Naive thymus-derived CD4-positive, alpha-beta T cell (primary cell): ENCODE measurements around the gene KIAA1671. TPM values are rescaled to one million over a fixed set of nuclear protein-coding genes. Genes with fewer than 3 reads are reported as not detected.

Experiments used
- ATAC-seq: fragments of 150-1000 bp; cut with Tn5 transposase; 2 replicates; pipeline ENCODE4 v1.10.0; 2021; ENCODE audit warnings: mild to moderate bottlenecking, moderate library complexity
- CTCF ChIA-PET: fragments of 350-600 bp; sonication (Branson Sonifier 250); formaldehyde crosslinking; loops from one replicate; lab custom pipeline; 2021; ENCODE audit warnings: antibody characterized with exemption; lab: Charles Lee
- POLR2A ChIA-PET: fragments of 350-600 bp; sonication (Branson Sonifier 250); formaldehyde crosslinking; loops from one replicate; lab custom pipeline; 2021; ENCODE audit warnings: antibody characterized with exemption, inconsistent platforms; lab: Charles Lee
- DNase-seq, 9 donors: peaks; one replicate each; pipeline versions ENCODE4 v3.0.0 to v3.0.0-alpha.2; 2020 to 2022; ENCODE audit warnings: mixed read lengths in 1 of 9
- H3K27ac ChIP-seq: one replicate; pipeline ENCODE4 v1.7.0; 2013; ENCODE audit warnings: mild to moderate bottlenecking, low read depth, low read length, moderate library complexity
- H3K27me3 ChIP-seq, 2 donors: one replicate each; pipeline ENCODE4 v1.7.0; 2013; ENCODE audit warnings: low read length in 2 of 2, mild to moderate bottlenecking in 2 of 2, moderate library complexity in 2 of 2; ENCODE audit not compliant: control insufficient read depth in 2 of 2, insufficient read depth in 2 of 2
- H3K36me3 ChIP-seq, 3 experiments: 1 replicate in 2 of 3; 2 replicates in 1 of 3; pipeline ENCODE4 v1.7.0; 2013; ENCODE audit warnings: low read length in 3 of 3, mild to moderate bottlenecking in 3 of 3, moderate library complexity in 1 of 3; ENCODE audit not compliant: insufficient read depth in 3 of 3, control insufficient read depth in 2 of 3
- H3K4me1 ChIP-seq, 2 donors: one replicate each; pipeline ENCODE4 v1.7.0; 2013; ENCODE audit warnings: low read length in 2 of 2, mild to moderate bottlenecking in 2 of 2, moderate library complexity in 1 of 2; ENCODE audit not compliant: control insufficient read depth in 2 of 2, insufficient read depth in 2 of 2
- H3K4me3 ChIP-seq: 2 replicates; pipeline ENCODE4 v1.7.0; 2013; ENCODE audit warnings: mild to moderate bottlenecking, low read length
- H3K9me3 ChIP-seq, 3 experiments: 1 replicate in 2 of 3; 2 replicates in 1 of 3; pipeline ENCODE4 v1.7.0; 2013; ENCODE audit warnings: low read length in 3 of 3; ENCODE audit not compliant: control insufficient read depth in 2 of 3
- H3K27ac Mint-ChIP-seq, 9 donors: one replicate each; pipeline ENCODE4 v1.8.0; 2020 to 2022; ENCODE audit warnings: mixed read lengths in 9 of 9, mild to moderate bottlenecking in 8 of 9, moderate library complexity in 5 of 9, inconsistent platforms in 2 of 9
- H3K27me3 Mint-ChIP-seq, 5 donors: one replicate each; pipeline ENCODE4 v1.8.0; 2021 to 2022; ENCODE audit warnings: mixed read lengths in 5 of 5, mild to moderate bottlenecking in 1 of 5
- H3K36me3 Mint-ChIP-seq, 5 donors: one replicate each; pipeline ENCODE4 v1.8.0; 2020 to 2022; ENCODE audit warnings: mixed read lengths in 5 of 5, mild to moderate bottlenecking in 3 of 5, inconsistent platforms in 1 of 5
- H3K4me1 Mint-ChIP-seq, 7 donors: one replicate each; pipeline ENCODE4 v1.8.0; 2020 to 2022; ENCODE audit warnings: mixed read lengths in 7 of 7, mild to moderate bottlenecking in 3 of 7, inconsistent platforms in 1 of 7
- H3K4me3 Mint-ChIP-seq, 10 donors: one replicate each; pipeline ENCODE4 v1.8.0; 2020 to 2022; ENCODE audit warnings: mild to moderate bottlenecking in 10 of 10, mixed read lengths in 10 of 10, moderate library complexity in 6 of 10, inconsistent platforms in 2 of 10
- H3K9me3 Mint-ChIP-seq, 11 donors: one replicate each; pipeline ENCODE4 v1.8.0; 2020 to 2022; ENCODE audit warnings: mixed read lengths in 11 of 11, mild to moderate bottlenecking in 4 of 11, inconsistent platforms in 1 of 11, moderate library complexity in 1 of 11
- intact Hi-C, 2 donors: fragments of 100-400 bp; cut with micrococcal nuclease; formaldehyde crosslinking; loops; one replicate each; pipeline ENCODE4 v1.15.1; 2023
- polyA plus RNA-seq, 2 donors: library from polyadenylated mRNA; unstranded; fragments of 300-500 nt; fragmentation: Illumina TruSeq; gene quantifications; one replicate each; pipeline ENCODE4 v1.2.3, GENCODE V29; 2021
- total RNA-seq, 6 experiments: library from RNA in 5 of 6; stranded (reverse) in 5 of 6; gene quantifications; 1 replicate in 5 of 6; 2 replicates in 1 of 6; pipeline ENCODE4 v1.2.3 and lab custom pipeline; 2021 to 2026

The KIAA1671 gene
- total and polyA plus RNA-seq, 7 experiments from 2014 or later = 0.47 to 19.0 (median 4.2) TPM

DNA sequence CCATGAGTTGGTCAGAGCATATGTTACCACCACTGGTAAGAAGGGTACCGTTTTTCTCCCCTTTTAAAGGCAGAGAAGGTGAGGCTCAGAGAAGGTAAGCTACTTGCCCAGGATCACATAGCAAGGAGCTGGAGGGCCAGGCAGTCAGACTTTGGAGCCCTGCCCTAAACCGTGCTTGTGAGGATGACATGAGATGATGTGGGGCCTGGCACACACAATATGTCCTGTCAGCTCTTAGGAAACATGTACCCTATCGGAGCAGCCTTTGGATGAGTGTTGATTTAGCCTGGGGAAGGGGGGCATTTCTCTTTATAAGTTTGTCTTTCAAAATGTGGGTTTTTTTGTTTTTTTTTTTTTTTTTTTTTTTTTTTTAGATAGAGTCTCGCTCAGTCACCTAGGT, 146.7 kb downstream of the KIAA1671 start:
- intact Hi-C loops = no loop called here
- no peaks in the 10 kb centered on the region for H3K9me3 ChIP-seq
- DNase-seq = no peak
- Mint-ChIP-seq H3K4me3 (no peak overlapping the region), H3K9me3 (no peaks in the 10 kb centered on the region), H3K4me1 (peaks cover 0 to 4% (median 0%) of the 10 kb centered on the region in 7 donors), H3K27ac (no peak overlapping the region), H3K36me3 (peaks cover 0 to 4% (median 0%) of the 10 kb centered on the region in 5 donors), H3K27me3 (no peaks in the 10 kb centered on the region)
- POLR2A ChIA-PET = interaction anchor here (1.2 kb wide), 1 partner anchor 29 kb away, joined by 3 read pairs; no protein-coding TSS in a partner anchor
- no peak overlapping the region for H3K27ac ChIP-seq
- no peaks in the 10 kb centered on the region for H3K4me1 ChIP-seq
- ATAC-seq = no peak
- no peaks in the 10 kb centered on the region for H3K27me3 ChIP-seq
- H3K36me3 ChIP-seq = no peaks in the 10 kb centered on the region
- no peak overlapping the region for H3K4me3 ChIP-seq
- CTCF ChIA-PET = interaction anchor here (1.1 kb wide), 1 partner anchor 104 kb away, joined by 3 read pairs; no protein-coding TSS in a partner anchor

DNA sequence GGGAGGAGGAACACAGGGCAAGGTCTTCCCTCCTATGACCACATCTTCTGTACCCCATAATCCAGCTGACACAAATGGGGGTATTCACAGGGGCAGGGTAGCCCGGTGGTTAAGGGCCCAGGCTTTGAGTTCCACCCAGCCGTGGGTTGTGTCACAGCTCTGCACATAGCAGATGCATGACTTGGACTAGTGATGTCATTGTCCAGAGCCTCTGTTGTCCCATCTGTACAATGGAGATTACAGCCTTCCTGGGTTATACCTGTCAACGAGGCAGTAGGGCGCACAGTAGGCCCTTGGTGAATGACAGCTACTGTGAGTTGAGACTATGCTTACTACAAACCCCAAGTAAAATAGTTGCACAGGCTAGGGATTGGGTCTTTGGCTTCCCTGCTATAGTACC, 147.9 kb downstream of the KIAA1671 start:
- Mint-ChIP-seq H3K4me1 (peaks cover 0 to 4% (median 0%) of the 10 kb centered on the region in 7 donors), H3K27me3 (no peaks in the 10 kb centered on the region), H3K9me3 (no peaks in the 10 kb centered on the region), H3K36me3 (peaks cover 0 to 4% (median 0%) of the 10 kb centered on the region in 5 donors), H3K27ac (peak overlapping the region in 1 of 9 donors; percentile 53), H3K4me3 (no peak overlapping the region)
- CTCF ChIA-PET = no interaction called here
- Histone ChIP-seq H3K4me1 (no peaks in the 10 kb centered on the region), H3K27ac (no peak overlapping the region), H3K4me3 (no peak overlapping the region), H3K36me3 (no peaks in the 10 kb centered on the region), H3K27me3 (no peaks in the 10 kb centered on the region), H3K9me3 (no peaks in the 10 kb centered on the region)
- DNase-seq (no peak), ATAC-seq (no peak)
- intact Hi-C loops = no loop called here
- POLR2A ChIA-PET = no interaction called here

DNA sequence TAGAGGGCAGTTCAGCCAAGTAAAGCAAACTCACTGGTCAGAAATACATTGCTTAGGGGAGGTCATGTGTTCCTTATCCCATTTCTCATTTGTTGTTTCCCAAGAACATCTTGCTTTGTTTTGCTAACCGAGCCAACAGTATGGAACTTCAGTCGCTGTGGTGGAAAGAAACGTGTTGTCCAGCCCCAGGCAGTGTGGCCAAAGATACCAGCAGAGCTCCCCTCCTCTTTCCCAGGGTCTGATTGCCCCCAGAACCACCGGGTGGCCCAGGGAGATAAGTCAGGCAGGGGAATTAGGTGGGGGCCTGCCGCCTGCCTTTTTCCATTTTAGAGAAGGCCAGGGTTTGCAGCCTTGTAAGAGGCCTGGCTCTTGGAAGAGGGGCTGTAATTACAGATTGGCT, 148.4 kb downstream of the KIAA1671 start:
- Histone ChIP-seq H3K9me3 (no peaks in the 10 kb centered on the region), H3K27ac (no peak overlapping the region), H3K27me3 (no peaks in the 10 kb centered on the region), H3K4me3 (no peak overlapping the region), H3K4me1 (no peaks in the 10 kb centered on the region), H3K36me3 (no peaks in the 10 kb centered on the region)
- CTCF ChIA-PET = no interaction called here
- H3K4me3 Mint-ChIP-seq = no peak overlapping the region
- ATAC-seq (no peak), DNase-seq (no peak)
- POLR2A ChIA-PET = no interaction called here
- peaks cover 0 to 4% (median 0%) of the 10 kb centered on the region in 5 donors for H3K36me3 Mint-ChIP-seq
- no peaks in the 10 kb centered on the region for H3K9me3 Mint-ChIP-seq
- H3K27me3 Mint-ChIP-seq = no peaks in the 10 kb centered on the region
- intact Hi-C loops = no loop called here
- H3K27ac Mint-ChIP-seq = peak overlapping the region in 1 of 9 donors; percentile 53
- peaks cover 0 to 4% (median 0%) of the 10 kb centered on the region in 7 donors for H3K4me1 Mint-ChIP-seq

DNA sequence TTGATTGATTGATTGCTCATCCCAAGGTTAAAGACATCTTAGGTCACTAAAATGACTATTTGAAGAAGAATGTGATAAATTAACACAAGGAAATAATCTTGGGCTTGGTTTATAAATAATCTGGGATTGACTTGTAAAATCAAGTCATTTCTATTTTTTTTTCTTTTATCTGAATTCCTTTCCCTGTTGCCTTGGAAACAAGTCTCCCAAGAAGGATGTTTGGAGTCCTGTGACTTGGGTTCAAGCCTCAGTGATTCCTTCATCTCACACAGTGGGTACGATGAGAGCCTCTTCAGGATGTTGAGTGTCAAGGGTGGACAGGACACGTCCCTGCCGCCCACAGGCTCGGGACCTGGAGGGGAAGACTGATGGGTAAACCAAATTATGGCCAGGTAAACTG, 149.0 kb downstream of the KIAA1671 start:
- DNase-seq (no peak), ATAC-seq (no peak)
- H3K27me3 Mint-ChIP-seq = no peaks in the 10 kb centered on the region
- peaks cover 0 to 4% (median 0%) of the 10 kb centered on the region in 7 donors for H3K4me1 Mint-ChIP-seq
- no peaks in the 10 kb centered on the region for H3K36me3 ChIP-seq
- no peaks in the 10 kb centered on the region for H3K9me3 Mint-ChIP-seq
- no peak overlapping the region for H3K4me3 Mint-ChIP-seq
- intact Hi-C loops = no loop called here
- H3K4me1 ChIP-seq = no peaks in the 10 kb centered on the region
- H3K9me3 ChIP-seq = no peaks in the 10 kb centered on the region
- POLR2A ChIA-PET = no interaction called here
- no peak overlapping the region for H3K27ac ChIP-seq
- CTCF ChIA-PET = no interaction called here
- no peak overlapping the region for H3K4me3 ChIP-seq
- no peak overlapping the region for H3K27ac Mint-ChIP-seq
- peaks cover 0 to 4% (median 0%) of the 10 kb centered on the region in 5 donors for H3K36me3 Mint-ChIP-seq
- H3K27me3 ChIP-seq = no peaks in the 10 kb centered on the region

DNA sequence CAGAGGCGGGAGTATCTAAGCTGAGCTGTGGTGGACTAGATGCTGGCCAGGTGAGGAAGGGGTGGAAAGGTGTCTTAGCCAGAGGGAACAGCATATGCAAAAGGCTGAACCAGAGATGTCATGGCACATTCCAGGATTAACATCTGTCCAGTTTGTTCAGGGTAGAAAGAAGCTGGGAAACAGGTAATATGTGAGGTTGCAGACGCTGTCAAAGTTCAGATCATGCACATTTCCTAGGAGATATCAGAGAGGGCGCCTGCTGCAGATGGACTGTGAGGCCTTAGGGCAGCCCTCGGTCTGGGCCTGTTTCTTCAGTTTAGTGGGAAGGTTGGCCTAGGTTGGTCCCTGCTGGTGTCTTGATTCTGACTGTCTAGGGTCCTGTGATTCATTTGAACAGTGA, 149.5 kb downstream of the KIAA1671 start:
- no peak for ATAC-seq
- no peaks in the 10 kb centered on the region for H3K27me3 Mint-ChIP-seq
- no peaks in the 10 kb centered on the region for H3K36me3 ChIP-seq
- no peaks in the 10 kb centered on the region for H3K27me3 ChIP-seq
- no peaks in the 10 kb centered on the region for H3K9me3 Mint-ChIP-seq
- H3K36me3 Mint-ChIP-seq = peaks cover 0 to 1% (median 0%) of the 10 kb centered on the region in 5 donors
- ChIA-PET CTCF (no interaction called here), POLR2A (no interaction called here)
- DNase-seq = no peak
- peaks cover 0 to 4% (median 0%) of the 10 kb centered on the region in 7 donors for H3K4me1 Mint-ChIP-seq
- no peak overlapping the region for H3K27ac ChIP-seq
- H3K4me3 Mint-ChIP-seq = no peak overlapping the region
- no peak overlapping the region for H3K4me3 ChIP-seq
- intact Hi-C loops = no loop called here
- H3K9me3 ChIP-seq = no peaks in the 10 kb centered on the region
- H3K4me1 ChIP-seq = no peaks in the 10 kb centered on the region
- no peak overlapping the region for H3K27ac Mint-ChIP-seq

DNA sequence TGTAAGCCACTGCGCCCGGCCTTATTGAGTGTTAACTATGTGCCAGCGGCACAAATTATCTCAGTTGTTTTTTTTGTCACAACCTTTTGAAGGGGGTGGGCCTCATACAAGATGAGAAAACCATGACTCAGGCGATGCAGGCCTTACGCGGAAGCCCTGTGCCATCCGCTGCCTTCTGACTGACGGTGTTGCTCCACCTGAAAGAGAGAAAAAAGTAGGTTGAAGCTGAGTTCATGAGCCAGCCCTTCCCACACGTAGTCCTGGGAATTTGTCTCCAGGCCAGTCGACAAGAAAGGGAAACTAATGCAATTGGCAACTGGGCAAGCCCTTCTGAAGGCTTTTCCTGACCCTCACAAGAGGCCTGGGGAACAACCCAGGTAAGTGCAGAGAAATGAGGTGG, 150.2 kb downstream of the KIAA1671 start:
- intact Hi-C loops = no loop called here
- ChIA-PET POLR2A (no interaction called here), CTCF (no interaction called here)
- ATAC-seq = no peak
- Mint-ChIP-seq H3K36me3 (peaks cover 0 to 1% (median 0%) of the 10 kb centered on the region in 5 donors), H3K9me3 (no peaks in the 10 kb centered on the region), H3K4me3 (no peak overlapping the region), H3K27ac (no peak overlapping the region), H3K4me1 (peaks cover 0 to 4% (median 0%) of the 10 kb centered on the region in 7 donors), H3K27me3 (no peaks in the 10 kb centered on the region)
- no peak overlapping the region for H3K4me3 ChIP-seq
- no peaks in the 10 kb centered on the region for H3K27me3 ChIP-seq
- no peaks in the 10 kb centered on the region for H3K36me3 ChIP-seq
- DNase-seq = no peak
- no peaks in the 10 kb centered on the region for H3K4me1 ChIP-seq
- H3K27ac ChIP-seq = no peak overlapping the region
- H3K9me3 ChIP-seq = no peaks in the 10 kb centered on the region

DNA sequence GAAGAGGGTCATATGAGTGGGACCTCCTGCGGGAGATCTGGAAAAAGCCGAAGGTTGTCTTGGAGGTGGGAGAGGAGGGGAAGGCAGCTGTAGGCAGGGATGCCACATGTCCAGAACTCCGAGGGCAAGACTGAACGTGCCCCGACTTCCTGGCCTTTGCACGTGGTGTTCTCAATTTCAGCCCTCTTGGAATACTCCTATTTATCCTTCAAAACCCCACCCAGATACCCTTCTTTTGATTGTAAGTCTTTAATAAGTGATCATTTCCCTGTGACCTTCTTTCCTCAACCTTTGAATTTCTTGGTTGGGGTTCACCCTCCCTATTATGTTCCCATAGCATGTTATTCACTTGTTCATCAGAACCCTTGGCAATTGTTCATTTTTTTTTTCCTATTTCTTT, 151.9 kb downstream of the KIAA1671 start:
- Mint-ChIP-seq H3K4me1 (peaks cover 0 to 4% (median 0%) of the 10 kb centered on the region in 7 donors), H3K36me3 (peaks cover 0 to 11% (median 0%) of the 10 kb centered on the region in 5 donors), H3K4me3 (no peak overlapping the region), H3K27ac (peak overlapping the region in 1 of 9 donors; percentile 44), H3K27me3 (no peaks in the 10 kb centered on the region), H3K9me3 (peaks cover 0 to 4% (median 0%) of the 10 kb centered on the region in 11 donors)
- Histone ChIP-seq H3K9me3 (no peaks in the 10 kb centered on the region), H3K36me3 (no peaks in the 10 kb centered on the region), H3K27ac (no peak overlapping the region), H3K4me3 (no peak overlapping the region), H3K27me3 (no peaks in the 10 kb centered on the region), H3K4me1 (no peaks in the 10 kb centered on the region)
- ChIA-PET CTCF (interaction anchor here (0.6 to 1.1 kb wide), 3 partner anchors 26 to 47 kb away, joined by 3 to 5 read pairs (median 4); no protein-coding TSS in a partner anchor), POLR2A (no interaction called here)
- no peak for DNase-seq
- intact Hi-C loops = no loop called here
- ATAC-seq = no peak
